ENCODE measurements around the gene ARMH3.

- TF ChIP-seq POLR2AphosphoS5 (IDR thresholded peaks at IDR 0.05; ENCODE audit: low read depth, low read length), result no peak
- TF ChIP-seq FOXP2 (optimal IDR thresholded peaks at IDR 0.05; ENCODE audit: borderline replicate concordance, extremely low read depth, extremely low read length, insufficient read depth), result no peak
Measured at GRCh38 chr10:102090772-102091171, 34.8 kb upstream of the ARMH3 start.

Measured in PFSK-1 (cell line).